Activated naive CD8-positive, alpha-beta T cell treated with anti-CD3 and anti-CD28 coated beads for 36 hours (primary cell): ENCODE measurements around the gene TTC39B. TPM values are rescaled to one million over a fixed set of nuclear protein-coding genes. Genes with fewer than 3 reads are reported as not detected.

Experiments
- DNase-seq: peaks from one replicate; pipeline ENCODE4 v3.0.0; 2021
- H3K27ac Mint-ChIP-seq: one replicate; pipeline ENCODE4 v1.8.0; 2022; ENCODE audit warnings: mild to moderate bottlenecking, moderate library complexity, mixed read lengths
- H3K27me3 Mint-ChIP-seq: one replicate; pipeline ENCODE4 v1.8.0; 2022; ENCODE audit warnings: mild to moderate bottlenecking, mixed read lengths
- H3K36me3 Mint-ChIP-seq: one replicate; pipeline ENCODE4 v1.8.0; 2021; ENCODE audit warnings: mild to moderate bottlenecking, mixed read lengths
- H3K4me1 Mint-ChIP-seq: one replicate; pipeline ENCODE4 v1.8.0; 2021; ENCODE audit warnings: mixed read lengths
- H3K4me3 Mint-ChIP-seq: one replicate; pipeline ENCODE4 v1.8.0; 2022; ENCODE audit warnings: mild to moderate bottlenecking, moderate library complexity, mixed read lengths
- H3K9me3 Mint-ChIP-seq: one replicate; pipeline ENCODE4 v1.8.0; 2022; ENCODE audit warnings: mixed read lengths
- total RNA-seq, 2 experiments: library from RNA; stranded (reverse); gene quantifications; one replicate each; pipeline ENCODE4 v1.2.3, GENCODE V29; 2021

The TTC39B gene
- total RNA-seq, 2 experiments from 2014 or later, result 16.2 to 17.3 TPM

DNA sequence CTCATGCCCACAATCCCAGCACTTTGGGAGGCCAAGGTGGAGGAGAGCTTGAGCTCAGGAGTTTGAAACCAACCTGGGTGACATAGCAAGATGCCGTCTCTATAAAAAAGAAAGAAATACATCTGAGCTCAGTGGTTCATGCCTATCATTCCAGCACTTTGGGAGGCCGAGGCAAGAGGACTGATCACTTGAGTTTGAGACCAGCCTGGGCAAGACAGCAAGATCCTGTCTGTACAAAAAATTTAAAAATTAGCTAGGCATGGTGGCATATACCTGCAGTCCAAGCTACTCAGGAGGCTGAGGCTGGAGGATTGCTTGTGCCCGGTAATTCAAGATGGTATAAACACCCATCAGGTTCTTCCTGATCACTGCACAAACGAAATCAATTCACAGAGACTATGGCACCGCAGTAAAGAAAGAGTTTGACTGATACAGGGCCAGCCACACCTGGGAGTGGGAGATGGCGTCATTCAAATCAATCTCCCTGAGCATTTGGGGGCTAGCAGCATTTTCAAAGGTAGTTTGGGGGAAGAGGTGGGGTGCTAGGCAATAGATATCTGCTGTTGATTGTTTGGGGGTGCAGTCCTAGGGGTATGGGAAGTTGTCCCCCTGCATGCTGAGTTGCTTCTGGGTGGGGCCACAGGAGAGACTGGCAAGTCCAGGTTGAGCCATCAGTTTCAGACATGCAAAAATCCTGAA lies 169.2 kb downstream of the TTC39B start:
- Mint-ChIP-seq H3K4me3 (no peak overlapping the region), H3K4me1 (peaks cover under 1% of the 10 kb centered on the region), H3K27ac (no peak overlapping the region)

GRCh38 chr9:15137089-15137488 lies 169.9 kb downstream of the TTC39B start:
- H3K27ac Mint-ChIP-seq, result no peak overlapping the region
- no peaks in the 10 kb centered on the region for H3K36me3 Mint-ChIP-seq
- no peak overlapping the region for H3K4me3 Mint-ChIP-seq
- no peaks in the 10 kb centered on the region for H3K27me3 Mint-ChIP-seq
- DNase-seq, result no peak
- H3K4me1 Mint-ChIP-seq, result no peaks in the 10 kb centered on the region
- no peaks in the 10 kb centered on the region for H3K9me3 Mint-ChIP-seq

More for the DNA sequence above, 169.2 kb downstream of the TTC39B start:
- no peaks in the 10 kb centered on the region for H3K27me3 Mint-ChIP-seq
- H3K36me3 Mint-ChIP-seq, result no peaks in the 10 kb centered on the region
- DNase-seq, result no peak
- H3K9me3 Mint-ChIP-seq, result no peaks in the 10 kb centered on the region

DNA sequence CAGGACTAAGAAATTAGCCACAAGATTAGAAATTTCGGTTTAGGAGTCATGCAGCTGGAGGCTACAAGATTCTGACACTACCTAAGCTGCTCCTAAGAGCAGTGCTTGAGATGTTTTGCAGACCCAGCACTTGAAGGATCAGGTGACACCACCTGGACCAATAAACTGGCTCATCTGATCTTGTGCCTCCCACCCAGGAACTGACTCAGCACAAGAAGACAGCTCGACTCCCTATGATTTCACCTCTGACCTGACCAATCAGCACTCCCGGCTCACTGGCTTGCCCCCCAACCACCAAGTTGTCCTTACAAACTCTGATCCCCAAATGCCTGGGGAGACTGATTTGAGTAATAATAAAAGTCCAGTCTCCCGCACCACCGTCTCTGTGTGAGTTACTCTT lies 170.4 kb downstream of the TTC39B start:
- H3K9me3 Mint-ChIP-seq, result no peaks in the 10 kb centered on the region
- H3K36me3 Mint-ChIP-seq, result no peaks in the 10 kb centered on the region
- no peaks in the 10 kb centered on the region for H3K4me1 Mint-ChIP-seq
- no peaks in the 10 kb centered on the region for H3K27me3 Mint-ChIP-seq
- H3K27ac Mint-ChIP-seq, result no peak overlapping the region
- H3K4me3 Mint-ChIP-seq, result no peak overlapping the region
- DNase-seq, result no peak

GRCh38 chr9:15135164-15135792 lies 171.7 kb downstream of the TTC39B start:
- Mint-ChIP-seq H3K9me3 (no peaks in the 10 kb centered on the region), H3K4me1 (no peaks in the 10 kb centered on the region), H3K27ac (no peak overlapping the region), H3K36me3 (no peaks in the 10 kb centered on the region), H3K27me3 (no peaks in the 10 kb centered on the region), H3K4me3 (no peak overlapping the region)
- DNase-seq, result peak; percentile 13

GRCh38 chr9:15133488-15133887 lies 173.5 kb downstream of the TTC39B start:
- Mint-ChIP-seq H3K36me3 (no peaks in the 10 kb centered on the region), H3K4me3 (no peak overlapping the region), H3K4me1 (no peaks in the 10 kb centered on the region)

DNA sequence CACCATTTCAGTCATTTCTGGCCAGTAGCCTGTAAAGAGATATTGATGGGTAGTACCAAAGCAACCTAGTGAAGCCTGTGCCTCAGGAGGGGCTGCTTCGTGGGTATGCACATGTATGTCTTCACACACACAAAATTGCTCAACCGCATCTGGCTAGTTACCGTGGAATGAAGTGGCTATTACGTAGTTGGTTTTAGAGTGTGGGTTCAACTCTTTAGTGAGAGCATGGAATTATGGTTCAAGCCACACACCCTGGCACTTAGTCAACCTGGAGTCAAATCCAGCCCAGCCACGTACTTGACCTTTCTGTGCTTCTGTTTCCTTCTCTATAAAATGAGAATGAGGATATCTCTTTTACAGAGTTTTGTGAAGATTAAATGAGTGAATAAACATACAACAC lies 174.9 kb downstream of the TTC39B start:
- H3K27ac Mint-ChIP-seq, result no peak overlapping the region
- DNase-seq, result no peak
- H3K4me3 Mint-ChIP-seq, result no peak overlapping the region
- no peaks in the 10 kb centered on the region for H3K36me3 Mint-ChIP-seq
- H3K27me3 Mint-ChIP-seq, result no peaks in the 10 kb centered on the region
- H3K4me1 Mint-ChIP-seq, result no peaks in the 10 kb centered on the region
- no peaks in the 10 kb centered on the region for H3K9me3 Mint-ChIP-seq

More at GRCh38 chr9:15133488-15133887, 173.5 kb downstream of the TTC39B start:
- Mint-ChIP-seq H3K9me3 (no peaks in the 10 kb centered on the region), H3K27ac (no peak overlapping the region), H3K27me3 (no peaks in the 10 kb centered on the region)
- no peak for DNase-seq

GRCh38 chr9:15131094-15131493 lies 175.9 kb downstream of the TTC39B start:
- H3K4me1 Mint-ChIP-seq, result no peaks in the 10 kb centered on the region
- no peaks in the 10 kb centered on the region for H3K36me3 Mint-ChIP-seq
- no peak for DNase-seq
- no peaks in the 10 kb centered on the region for H3K9me3 Mint-ChIP-seq
- no peak overlapping the region for H3K4me3 Mint-ChIP-seq
- H3K27ac Mint-ChIP-seq, result no peak overlapping the region
- H3K27me3 Mint-ChIP-seq, result peaks cover 6% of the 10 kb centered on the region

GRCh38 chr9:15127831-15128230 lies 179.2 kb downstream of the TTC39B start:
- Mint-ChIP-seq H3K36me3 (no peaks in the 10 kb centered on the region), H3K4me1 (no peaks in the 10 kb centered on the region), H3K27me3 (peaks cover 9% of the 10 kb centered on the region), H3K4me3 (no peak overlapping the region), H3K27ac (no peak overlapping the region), H3K9me3 (no peaks in the 10 kb centered on the region)
- DNase-seq, result no peak

DNA sequence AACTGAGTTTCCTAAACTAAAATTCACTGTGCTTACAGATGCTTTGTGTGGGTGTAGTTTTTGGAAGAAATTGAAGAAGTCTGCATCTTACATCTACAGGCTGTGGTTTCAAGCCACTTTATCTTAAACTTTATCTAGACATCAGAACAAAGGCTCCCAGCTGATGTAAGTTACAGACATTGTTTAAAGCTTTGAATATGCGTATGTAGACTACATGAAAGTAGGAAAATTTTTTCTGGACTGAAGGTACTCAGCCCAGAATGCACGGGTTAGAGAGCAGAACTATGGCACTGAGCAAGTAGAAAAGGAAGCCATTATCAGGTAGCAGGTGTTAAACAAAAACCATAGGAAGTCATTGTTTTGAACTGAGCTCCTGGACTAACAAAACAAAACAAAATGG lies 185.4 kb downstream of the TTC39B start:
- Mint-ChIP-seq H3K9me3 (no peaks in the 10 kb centered on the region), H3K4me3 (no peak overlapping the region), H3K4me1 (peaks cover 8% of the 10 kb centered on the region), H3K36me3 (no peaks in the 10 kb centered on the region), H3K27me3 (peaks cover 9% of the 10 kb centered on the region), H3K27ac (no peak overlapping the region)
- DNase-seq, result no peak

GRCh38 chr9:15116130-15116580 lies 190.9 kb downstream of the TTC39B start:
- no peaks in the 10 kb centered on the region for H3K9me3 Mint-ChIP-seq
- H3K27ac Mint-ChIP-seq, result no peak overlapping the region
- H3K27me3 Mint-ChIP-seq, result no peaks in the 10 kb centered on the region
- H3K36me3 Mint-ChIP-seq, result no peaks in the 10 kb centered on the region
- no peak overlapping the region for H3K4me3 Mint-ChIP-seq
- no peaks in the 10 kb centered on the region for H3K4me1 Mint-ChIP-seq
- no peak for DNase-seq

- Mint-ChIP-seq H3K27ac (no peak overlapping the region), H3K4me3 (no peak overlapping the region)
These were observed 191.3 kb downstream of the TTC39B start for GRCh38 chr9:15115702-15116101.

DNA sequence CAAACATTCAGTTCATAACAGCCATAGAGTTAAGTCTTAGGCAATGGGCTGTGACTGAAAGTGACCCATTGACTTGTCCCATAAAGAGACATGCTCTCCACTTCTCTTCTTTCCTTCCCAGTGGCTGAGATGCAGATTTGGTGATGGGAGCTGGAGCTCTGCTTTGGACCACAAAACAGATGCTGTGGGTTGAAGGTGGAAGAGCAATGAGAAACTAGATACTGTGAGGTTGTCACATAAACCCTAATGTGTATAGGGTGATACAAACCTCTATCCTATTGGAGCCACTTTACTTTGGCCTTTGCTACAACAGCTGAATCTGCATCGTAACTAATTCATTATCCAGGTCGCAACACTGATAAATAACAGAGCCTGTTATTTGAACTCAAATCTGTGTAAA lies 192.0 kb downstream of the TTC39B start:
- no peaks in the 10 kb centered on the region for H3K9me3 Mint-ChIP-seq
- H3K27ac Mint-ChIP-seq, result no peak overlapping the region
- H3K36me3 Mint-ChIP-seq, result no peaks in the 10 kb centered on the region
- H3K4me3 Mint-ChIP-seq, result no peak overlapping the region
- DNase-seq, result no peak
- no peaks in the 10 kb centered on the region for H3K4me1 Mint-ChIP-seq
- H3K27me3 Mint-ChIP-seq, result no peaks in the 10 kb centered on the region

More at GRCh38 chr9:15115702-15116101, 191.3 kb downstream of the TTC39B start:
- Mint-ChIP-seq H3K36me3 (no peaks in the 10 kb centered on the region), H3K27me3 (no peaks in the 10 kb centered on the region), H3K9me3 (no peaks in the 10 kb centered on the region), H3K4me1 (no peaks in the 10 kb centered on the region)
- DNase-seq, result no peak

Other genes starting within 250 kb of the TTC39B start
- gene SNAPC3, start 115.7 kb upstream of the TTC39B start, total RNA-seq, result 10 to 100 TPM; 20.4 to 22.8 TPM
- 100 to 1,000 TPM; 109 to 121 TPM for gene PSIP1, start 203.8 kb upstream of the TTC39B start, total RNA-seq
- 1 to 10 TPM; 1.9 to 2.4 TPM for gene CCDC171, start 245.8 kb upstream of the TTC39B start, total RNA-seq